Osteoblast (primary cell): ENCODE data around the gene IFT52. TPM values are rescaled to one million over a fixed set of nuclear protein-coding genes. Genes with fewer than 3 reads are reported as not detected.

ENCODE experiments used
- DNase-seq: peaks from one replicate; pipeline ENCODE4 v3.0.0; 2011; ENCODE audit warnings: low spot score, mixed read lengths; ENCODE audit not compliant: insufficient read length; ENCODE audit errors: missing footprints
- H2AFZ ChIP-seq: 2 replicates; pipeline ENCODE4 v1.6.0; 2011; ENCODE audit warnings: mild to moderate bottlenecking, low read length
- H3K27ac ChIP-seq: 2 replicates; pipeline ENCODE4 v1.5.1; 2011; ENCODE audit warnings: mild to moderate bottlenecking, low read depth, low read length, moderate library complexity
- H3K27me3 ChIP-seq: 2 replicates; pipeline ENCODE4 v1.6.0; 2012; ENCODE audit warnings: mild to moderate bottlenecking, control low read depth, inconsistent platforms, low read length, moderate library complexity; ENCODE audit not compliant: insufficient read depth
- H3K36me3 ChIP-seq: 2 replicates; pipeline ENCODE4 v1.5.1; 2011; ENCODE audit warnings: mild to moderate bottlenecking, low read length, control low read depth, moderate library complexity; ENCODE audit not compliant: insufficient read depth
- H3K4me1 ChIP-seq: 2 replicates; pipeline ENCODE4 v1.5.1; 2011; ENCODE audit warnings: mild to moderate bottlenecking, low read length, control low read depth, moderate library complexity; ENCODE audit not compliant: insufficient read depth
- H3K4me2 ChIP-seq: 2 replicates; pipeline ENCODE4 v1.6.0; 2011; ENCODE audit warnings: mild to moderate bottlenecking, low read length; ENCODE audit not compliant: insufficient read depth
- H3K4me3 ChIP-seq: fragments of 200-600 bp; sonication (generic); 3 replicates; pipeline ENCODE4 v1.5.1; 2012; ENCODE audit warnings: mild to moderate bottlenecking, low read length, inconsistent platforms; ENCODE audit not compliant: insufficient read depth
- H3K79me2 ChIP-seq: 2 replicates; pipeline ENCODE4 v1.6.0; 2012; ENCODE audit warnings: mild to moderate bottlenecking, low read length, control low read depth, inconsistent platforms; ENCODE audit not compliant: insufficient read depth
- H3K9me3 ChIP-seq: 2 replicates; pipeline ENCODE4 v1.5.1; 2011; ENCODE audit warnings: low read depth, low read length, control low read depth
- H4K20me1 ChIP-seq: 2 replicates; pipeline ENCODE4 v1.6.0; 2012; ENCODE audit warnings: mild to moderate bottlenecking, low read length, control low read depth; ENCODE audit not compliant: insufficient read depth
- total RNA-seq: library from RNA; depleted of rRNA; stranded (reverse); fragments of >200 nt; gene quantifications from 2 replicates; pipeline ENCODE4 v1.2.3, GENCODE V29; 2012
- TF ChIP-seq, protein P1 (sequence below): IDR thresholded peaks from 2 replicates; pipeline ENCODE4 v1.5.1; 2011; ENCODE audit warnings: mild to moderate bottlenecking, low read depth, low read length, moderate library complexity; ENCODE audit errors: extremely low read depth

The IFT52 gene
- total RNA-seq, 1 donor: 63.0 TPM

- Histone ChIP-seq H3K4me2 (no peak overlapping the region), H4K20me1 (no peaks in the 10 kb centered on the region), H3K27me3 (no peaks in the 10 kb centered on the region), H3K4me3 (no peak overlapping the region), H2AFZ (no peak overlapping the region), H3K27ac (no peak overlapping the region), H3K79me2 (no peaks in the 10 kb centered on the region), H3K36me3 (no peaks in the 10 kb centered on the region), H3K4me1 (no peaks in the 10 kb centered on the region), H3K9me3 (no peaks in the 10 kb centered on the region)
- DNase-seq: no peak
- TF ChIP-seq, protein P1, sequence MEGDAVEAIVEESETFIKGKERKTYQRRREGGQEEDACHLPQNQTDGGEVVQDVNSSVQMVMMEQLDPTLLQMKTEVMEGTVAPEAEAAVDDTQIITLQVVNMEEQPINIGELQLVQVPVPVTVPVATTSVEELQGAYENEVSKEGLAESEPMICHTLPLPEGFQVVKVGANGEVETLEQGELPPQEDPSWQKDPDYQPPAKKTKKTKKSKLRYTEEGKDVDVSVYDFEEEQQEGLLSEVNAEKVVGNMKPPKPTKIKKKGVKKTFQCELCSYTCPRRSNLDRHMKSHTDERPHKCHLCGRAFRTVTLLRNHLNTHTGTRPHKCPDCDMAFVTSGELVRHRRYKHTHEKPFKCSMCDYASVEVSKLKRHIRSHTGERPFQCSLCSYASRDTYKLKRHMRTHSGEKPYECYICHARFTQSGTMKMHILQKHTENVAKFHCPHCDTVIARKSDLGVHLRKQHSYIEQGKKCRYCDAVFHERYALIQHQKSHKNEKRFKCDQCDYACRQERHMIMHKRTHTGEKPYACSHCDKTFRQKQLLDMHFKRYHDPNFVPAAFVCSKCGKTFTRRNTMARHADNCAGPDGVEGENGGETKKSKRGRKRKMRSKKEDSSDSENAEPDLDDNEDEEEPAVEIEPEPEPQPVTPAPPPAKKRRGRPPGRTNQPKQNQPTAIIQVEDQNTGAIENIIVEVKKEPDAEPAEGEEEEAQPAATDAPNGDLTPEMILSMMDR: no peak
These were observed 23.3 kb upstream of the IFT52 start for GRCh38 chr20:43567477-43567876.

DNA sequence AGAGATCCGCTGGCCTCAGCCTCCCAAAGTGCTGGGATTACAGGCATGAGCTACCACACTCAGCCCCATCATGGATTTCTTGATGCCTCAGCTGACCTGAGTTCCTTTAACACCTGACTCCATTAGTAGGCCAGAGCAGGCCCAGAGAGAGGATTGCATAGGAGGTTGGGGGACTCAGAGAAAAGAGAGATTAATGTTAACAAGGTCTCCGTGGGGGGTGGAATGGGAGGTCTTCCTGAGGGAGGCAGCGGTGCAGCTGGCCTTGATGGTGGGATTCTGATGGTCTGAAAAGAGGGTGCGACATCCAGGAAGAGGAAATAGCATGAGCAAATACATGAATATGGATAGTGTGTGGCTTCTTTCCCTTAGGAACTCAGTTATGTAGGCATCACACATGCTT lies 22.0 kb upstream of the IFT52 start:
- no peaks in the 10 kb centered on the region for H3K9me3 ChIP-seq

DNA sequence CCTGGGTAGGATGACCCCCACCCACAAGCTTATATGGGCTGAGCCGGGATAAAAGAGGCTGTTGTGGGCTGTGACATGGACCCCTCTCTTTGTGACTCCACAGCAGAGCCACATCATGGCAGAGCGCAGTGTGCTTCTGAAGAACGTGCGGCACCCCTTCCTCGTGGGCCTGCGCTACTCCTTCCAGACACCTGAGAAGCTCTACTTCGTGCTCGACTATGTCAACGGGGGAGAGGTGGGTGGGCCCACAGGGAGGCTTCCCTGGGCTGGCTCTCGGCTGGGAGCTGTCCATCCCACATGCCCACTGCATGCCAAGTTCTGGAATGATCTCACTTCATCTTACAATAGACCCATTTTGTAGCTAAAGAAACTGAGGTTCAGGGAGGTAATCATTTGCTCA lies 21.5 kb upstream of the IFT52 start:
- Histone ChIP-seq H3K4me3 (no peak overlapping the region), H3K36me3 (no peaks in the 10 kb centered on the region), H4K20me1 (no peaks in the 10 kb centered on the region), H2AFZ (no peak overlapping the region), H3K9me3 (no peaks in the 10 kb centered on the region), H3K27ac (no peak overlapping the region), H3K4me1 (no peaks in the 10 kb centered on the region), H3K4me2 (no peak overlapping the region), H3K27me3 (no peaks in the 10 kb centered on the region), H3K79me2 (no peaks in the 10 kb centered on the region)
- no peak for DNase-seq
- TF ChIP-seq, protein P1: no peak

More for the DNA sequence above, 22.0 kb upstream of the IFT52 start:
- H3K4me1 ChIP-seq: no peaks in the 10 kb centered on the region
- H2AFZ ChIP-seq: no peak overlapping the region
- H3K79me2 ChIP-seq: no peaks in the 10 kb centered on the region
- DNase-seq: no peak
- no peak overlapping the region for H3K4me2 ChIP-seq
- no peak overlapping the region for H3K4me3 ChIP-seq
- H3K27ac ChIP-seq: no peak overlapping the region
- no peaks in the 10 kb centered on the region for H3K27me3 ChIP-seq
- no peaks in the 10 kb centered on the region for H4K20me1 ChIP-seq
- no peaks in the 10 kb centered on the region for H3K36me3 ChIP-seq
- TF ChIP-seq, protein P1: no peak

DNA sequence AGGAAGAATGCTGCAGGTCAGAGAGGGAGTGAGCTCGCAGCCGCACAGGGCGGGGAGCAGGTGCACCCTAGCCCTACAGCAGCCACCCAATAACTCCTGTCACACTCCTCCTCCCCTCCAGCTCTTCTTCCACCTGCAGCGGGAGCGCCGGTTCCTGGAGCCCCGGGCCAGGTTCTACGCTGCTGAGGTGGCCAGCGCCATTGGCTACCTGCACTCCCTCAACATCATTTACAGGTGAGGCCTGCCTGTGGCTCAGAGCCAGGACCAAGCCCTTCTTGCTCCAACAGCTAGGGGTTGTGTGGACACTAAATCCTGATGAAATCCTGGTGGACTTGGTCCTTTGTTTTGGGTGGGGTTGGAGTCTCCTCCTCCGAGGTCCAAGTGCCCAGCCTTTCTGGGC lies 20.2 kb upstream of the IFT52 start:
- H3K4me3 ChIP-seq: no peak overlapping the region
- H4K20me1 ChIP-seq: no peaks in the 10 kb centered on the region
- no peaks in the 10 kb centered on the region for H3K9me3 ChIP-seq
- H3K36me3 ChIP-seq: no peaks in the 10 kb centered on the region
- H3K27me3 ChIP-seq: no peaks in the 10 kb centered on the region
- H3K27ac ChIP-seq: no peak overlapping the region
- H2AFZ ChIP-seq: no peak overlapping the region
- DNase-seq: no peak
- TF ChIP-seq, protein P1: no peak
- H3K4me2 ChIP-seq: no peak overlapping the region
- no peaks in the 10 kb centered on the region for H3K4me1 ChIP-seq
- H3K79me2 ChIP-seq: no peaks in the 10 kb centered on the region
